Adrenal gland (tissue), 12 donors: ENCODE measurements around the gene ZNF366. TPM values are rescaled to one million over a fixed set of nuclear protein-coding genes. Genes with fewer than 3 reads are reported as not detected.

Experiments used
- DNase-seq, 7 donors: peaks; one replicate each; pipeline ENCODE4 v3.0.0-alpha.2; 2019 to 2020
- H3K27ac ChIP-seq, 5 donors: fragments of 200-600 bp; sonication (generic) in 4 of 5; 1 replicate in 3 of 5; 2 replicates in 2 of 5; pipeline versions ENCODE4 v1.5.1 to v1.8.0; 2016 to 2020; ENCODE audit warnings: mild to moderate bottlenecking in 1 of 5
- H3K27me3 ChIP-seq: fragments of 200-600 bp; 2 replicates; pipeline ENCODE4 v1.8.0; 2021
- H3K36me3 ChIP-seq, 2 donors: fragments of 200-600 bp; replicated peaks in 1 of 2; 1 replicate in 1 of 2; 2 replicates in 1 of 2; pipeline versions ENCODE4 v1.5.1 to v1.8.0; 2018 to 2022
- H3K4me1 ChIP-seq, 2 donors: fragments of 200-600 bp; replicated peaks in 1 of 2; 1 replicate in 1 of 2; 2 replicates in 1 of 2; pipeline versions ENCODE4 v1.5.1 to v1.8.0; 2018 to 2021
- H3K4me3 ChIP-seq, 4 donors: fragments of 200-600 bp; sonication (generic) in 3 of 4; one replicate each; pipeline ENCODE4 v1.5.1; 2016 to 2018
- H3K9me3 ChIP-seq, 3 donors: fragments of 200-600 bp; sonication (generic) in 1 of 3; replicated peaks in 1 of 3; 1 replicate in 2 of 3; 2 replicates in 1 of 3; pipeline versions ENCODE4 v1.5.1 to v1.8.0; 2016 to 2021
- POLR2A ChIP-seq, 2 donors: fragments of 450-650 bp; IDR thresholded peaks; one replicate each; pipeline ENCODE4 v1.6.1; 2017; ENCODE audit warnings: antibody characterized with exemption in 2 of 2, mild to moderate bottlenecking in 2 of 2, moderate library complexity in 1 of 2
- WGBS, 4 donors: extraction: QIAGEN DNeasy Blood & Tissue Kit in 2 of 4; methylation state at CpG; one replicate each; pipeline versions ENCODE4 v1.1.5 to v1.1.7; 2013 to 2017; 5-methylcytosine and 5-hydroxymethylcytosine counted together
- intact Hi-C, 2 donors: fragments of 100-400 bp; cut with DNase I; formaldehyde crosslinking; loops; one replicate each; pipeline versions ENCODE4 v1.14.1 to v1.15.0; 2022 to 2023
- polyA plus RNA-seq, 3 donors: library from polyadenylated mRNA; stranded (reverse); fragments of 200-250 nt in 2 of 3; fragments of 350-450 nt in 1 of 3; fragmentation: Illumina TruSeq in 1 of 3; extraction: RNeasy Lipid Tissue Mini Kit (QIAGEN cat#74804) in 1 of 3; gene quantifications; one replicate each; pipeline ENCODE4 v1.2.3, GENCODE V29; 2013 to 2014
- total RNA-seq, 9 donors: library from RNA; depleted of rRNA in 4 of 9; stranded (reverse); fragments of >200 nt in 4 of 9; fragments of 120-200 nt in 1 of 9; fragmentation: NEBNext Ultra II Directional in 1 of 9; extraction: Animal tissue kit (Norgen Biotek cat#: 25700) in 1 of 9; gene quantifications; one replicate each; pipeline versions ENCODE4 v1.1.0 to v1.2.4, GENCODE V29; 2013 to 2023
- TF ChIP-seq, protein P1 (sequence below), 6 experiments: fragments of 450-650 bp in 4 of 6; fragments of 200-600 bp in 2 of 6; sonication (generic) in 1 of 6; IDR thresholded peaks; 1 replicate in 5 of 6; 2 replicates in 1 of 6; pipeline versions ENCODE4 v1.5.1 to v1.8.0; 2016 to 2021; ENCODE audit warnings: antibody characterized with exemption in 6 of 6, mild to moderate bottlenecking in 2 of 6, moderate library complexity in 1 of 6
- donor health status: healthy with polysubstance abuse.
- donor health status: Bipolar disorder and iron deficiency.
- donor health status: DM: yes; HTN: yes; CAD: no.
- donor health status: DM: no; HTN: no; CAD: no.
- donor health status: DM: no; HTN: no; CAD: no.
- donor health status: DM: yes; HTN: yes; CAD: no.

Gene ZNF366
- total and polyA plus RNA-seq, 12 donors = 0.24 to 5.3 (median 2.6) TPM

DNA sequence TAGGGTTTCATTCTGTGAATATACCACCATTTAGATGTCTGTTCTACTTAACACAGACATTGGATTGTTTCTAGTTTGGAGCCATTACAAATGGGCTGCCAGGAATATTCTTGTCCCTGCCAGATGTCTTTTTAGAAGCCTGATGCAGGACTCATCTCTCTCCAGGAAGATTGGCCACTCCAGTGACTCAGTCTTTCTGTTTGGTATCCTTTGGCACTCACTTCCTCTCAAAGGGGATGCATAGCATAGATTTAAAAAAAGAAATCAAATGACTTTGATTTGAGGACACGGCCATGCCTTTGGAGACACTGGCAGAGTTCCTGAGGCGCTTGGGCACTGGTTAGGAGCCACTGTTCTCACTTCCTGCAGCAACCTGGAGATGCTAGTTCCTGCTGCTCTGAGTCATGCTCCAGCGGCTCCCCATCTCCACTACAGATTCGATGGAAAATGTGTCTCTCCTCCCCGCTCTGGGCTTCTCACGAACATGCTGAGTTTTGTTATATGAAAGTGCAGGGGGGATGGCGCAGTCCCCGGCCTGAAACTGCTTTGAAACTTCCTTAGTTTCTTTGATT is 3.5 kb upstream of the ZNF366 start:
- no peaks in the 10 kb centered on the region for H3K27me3 ChIP-seq
- intact Hi-C loops = loop anchor here in 1 of 2 donors (10.0 kb wide), 1 partner anchor 56 kb away; no protein-coding TSS in a partner anchor
- H3K9me3 ChIP-seq = no peaks in the 10 kb centered on the region
- no peak overlapping the region for H3K4me3 ChIP-seq
- peaks cover 0 to 10% of the 10 kb centered on the region in 2 donors for H3K4me1 ChIP-seq
- TF ChIP-seq, protein P1, sequence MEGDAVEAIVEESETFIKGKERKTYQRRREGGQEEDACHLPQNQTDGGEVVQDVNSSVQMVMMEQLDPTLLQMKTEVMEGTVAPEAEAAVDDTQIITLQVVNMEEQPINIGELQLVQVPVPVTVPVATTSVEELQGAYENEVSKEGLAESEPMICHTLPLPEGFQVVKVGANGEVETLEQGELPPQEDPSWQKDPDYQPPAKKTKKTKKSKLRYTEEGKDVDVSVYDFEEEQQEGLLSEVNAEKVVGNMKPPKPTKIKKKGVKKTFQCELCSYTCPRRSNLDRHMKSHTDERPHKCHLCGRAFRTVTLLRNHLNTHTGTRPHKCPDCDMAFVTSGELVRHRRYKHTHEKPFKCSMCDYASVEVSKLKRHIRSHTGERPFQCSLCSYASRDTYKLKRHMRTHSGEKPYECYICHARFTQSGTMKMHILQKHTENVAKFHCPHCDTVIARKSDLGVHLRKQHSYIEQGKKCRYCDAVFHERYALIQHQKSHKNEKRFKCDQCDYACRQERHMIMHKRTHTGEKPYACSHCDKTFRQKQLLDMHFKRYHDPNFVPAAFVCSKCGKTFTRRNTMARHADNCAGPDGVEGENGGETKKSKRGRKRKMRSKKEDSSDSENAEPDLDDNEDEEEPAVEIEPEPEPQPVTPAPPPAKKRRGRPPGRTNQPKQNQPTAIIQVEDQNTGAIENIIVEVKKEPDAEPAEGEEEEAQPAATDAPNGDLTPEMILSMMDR (IDR thresholded peaks at IDR 0.05) = no peak
- TF ChIP-seq POLR2A (IDR thresholded peaks at IDR 0.05) = no peak
- DNase-seq = peak in 3 of 7 donors; percentile 22 to 63 (median 28)
- H3K36me3 ChIP-seq = no peaks in the 10 kb centered on the region
- peak overlapping the region in 1 of 5 donors; percentile 4 for H3K27ac ChIP-seq
- WGBS, 4 donors = 44 to 77% (median 54%) methylated on average over 8 of the region's 8 CpGs

DNA sequence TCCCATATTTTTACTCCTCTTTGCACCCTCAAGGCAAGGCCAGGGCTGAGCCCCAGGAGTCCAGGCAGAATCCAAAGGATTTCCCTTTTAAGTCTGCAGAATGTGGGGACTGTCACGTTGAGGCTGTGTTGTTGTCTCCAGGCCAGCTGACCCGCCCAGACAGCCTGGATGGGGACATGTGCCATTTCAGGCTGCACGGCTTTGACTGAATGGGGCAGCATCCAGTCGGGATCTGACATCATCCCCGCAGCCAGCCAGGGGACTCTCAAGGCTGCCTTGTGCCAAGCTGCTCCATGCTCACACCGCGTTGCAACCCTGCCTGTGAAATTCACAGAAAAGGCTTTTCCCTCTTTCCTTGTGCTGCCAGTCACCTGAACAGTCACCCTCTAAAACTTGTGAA is 2.2 kb upstream of the ZNF366 start:
- TF ChIP-seq POLR2A (IDR thresholded peaks at IDR 0.05) = no peak
- TF ChIP-seq, protein P1 (IDR thresholded peaks at IDR 0.05) = no peak
- WGBS, 4 donors = 72 to 82% (median 74%) methylated on average over 6 to 7 of the region's 7 CpGs
- no peak for DNase-seq
- intact Hi-C loops = no loop called here
- H3K27me3 ChIP-seq = no peaks in the 10 kb centered on the region
- H3K36me3 ChIP-seq = no peaks in the 10 kb centered on the region
- H3K4me1 ChIP-seq = peaks cover 0 to 10% of the 10 kb centered on the region in 2 donors
- H3K27ac ChIP-seq = peak overlapping the region in 1 of 5 donors; percentile 11
- H3K4me3 ChIP-seq = no peak overlapping the region
- no peaks in the 10 kb centered on the region for H3K9me3 ChIP-seq

DNA sequence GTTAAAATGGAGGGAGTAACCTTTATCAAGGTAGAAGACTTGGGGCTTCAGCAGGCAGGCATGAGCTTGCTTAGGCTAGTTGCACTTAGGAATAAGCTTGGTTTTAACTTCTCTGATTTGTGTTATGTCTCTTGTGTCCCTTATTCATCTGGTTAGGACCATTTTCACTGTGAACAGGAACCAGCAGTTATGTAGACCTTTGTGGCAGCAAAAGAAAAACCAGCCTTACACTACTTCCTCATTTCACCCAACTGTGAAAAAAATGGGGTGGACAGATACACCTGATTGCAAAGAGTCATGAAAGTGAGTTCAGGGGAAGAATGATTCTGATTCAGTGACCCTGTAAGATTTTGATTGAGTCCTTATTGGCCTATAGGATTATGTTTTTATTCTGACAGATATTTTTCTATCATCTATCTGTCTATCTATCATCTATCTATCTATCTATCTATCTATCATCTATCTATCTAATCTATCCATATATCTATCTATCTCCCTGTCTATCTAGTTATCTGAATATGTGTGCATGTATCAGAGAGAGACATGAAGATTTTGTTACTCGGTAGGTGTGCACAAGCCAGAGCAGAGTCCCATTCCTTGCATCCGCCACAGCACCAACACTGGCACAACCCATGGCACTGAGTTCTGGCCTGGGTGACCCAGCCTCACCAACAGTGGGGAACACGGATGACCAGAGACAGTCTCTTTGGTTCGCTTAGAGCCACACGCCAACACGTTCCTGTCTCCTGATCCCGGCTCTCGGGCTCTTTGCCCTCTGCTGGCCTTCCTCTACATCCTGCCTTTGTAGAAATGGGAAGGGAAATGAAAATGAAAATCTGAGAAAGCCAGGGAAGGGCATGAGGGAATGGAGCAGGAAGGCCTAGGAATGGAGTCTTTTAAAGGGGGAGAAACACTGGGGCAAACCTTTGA is 1.3 kb upstream of the ZNF366 start:
- no peaks in the 10 kb centered on the region for H3K9me3 ChIP-seq
- H3K4me3 ChIP-seq = no peak overlapping the region
- no peaks in the 10 kb centered on the region for H3K36me3 ChIP-seq
- H3K27ac ChIP-seq = peak overlapping the region in 1 of 5 donors; percentile 33
- H3K4me1 ChIP-seq = peaks cover 0 to 10% of the 10 kb centered on the region in 2 donors
- no peak for DNase-seq
- WGBS, 4 donors = 84 to 96% (median 87%) methylated on average over 8 of the region's 8 CpGs
- intact Hi-C loops = no loop called here
- TF ChIP-seq, protein P1 (IDR thresholded peaks at IDR 0.05) = no peak
- no peak for TF ChIP-seq POLR2A (IDR thresholded peaks at IDR 0.05)
- no peaks in the 10 kb centered on the region for H3K27me3 ChIP-seq

DNA sequence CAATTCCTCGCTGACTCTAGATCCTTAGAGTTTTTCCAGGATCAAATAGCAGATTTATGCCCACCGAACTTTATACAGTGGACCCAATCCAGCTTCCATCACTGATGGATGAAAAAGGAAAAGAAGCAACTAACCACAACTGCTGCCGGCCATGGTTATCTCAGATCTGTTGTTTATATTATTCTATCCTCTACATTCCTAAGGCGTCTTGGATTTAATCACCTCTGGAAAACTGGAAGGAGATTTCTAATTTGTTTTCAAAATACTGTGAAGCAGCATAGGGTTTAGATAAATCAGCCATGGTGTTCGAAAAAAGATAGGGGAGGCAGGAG is 663 bp upstream of the ZNF366 start:
- no peak for DNase-seq
- Histone ChIP-seq H3K27ac (peak overlapping the region in 2 of 5 donors; percentile 32 to 33), H3K4me1 (peaks cover 0 to 10% of the 10 kb centered on the region in 2 donors), H3K27me3 (no peaks in the 10 kb centered on the region), H3K4me3 (no peak overlapping the region), H3K36me3 (no peaks in the 10 kb centered on the region), H3K9me3 (no peaks in the 10 kb centered on the region)
- WGBS, 4 donors = 68 to 79% (median 71%) methylated on average over 5 of the region's 5 CpGs
- intact Hi-C loops = no loop called here
- TF ChIP-seq, protein P1 (IDR thresholded peaks at IDR 0.05) = no peak
- no peak for TF ChIP-seq POLR2A (IDR thresholded peaks at IDR 0.05)
